Endothelial cell of umbilical vein (primary cell): Measurements from ENCODE around the gene DOCK4. TPM values are rescaled to one million over a fixed set of nuclear protein-coding genes. Genes with fewer than 3 reads are reported as not detected.

Experiments used
- BruUV-seq: library from RNA; stranded (reverse); fragments of 400-500 nt; replicated peaks from 2 replicates; lab custom pipeline; 2021; lab: Mats Ljungman, UMichigan
- CTCF ChIA-PET: fragments of 300-600, 350-600 bp; sonication (Branson Sonifier 250); formaldehyde crosslinking; loops from one replicate; lab custom pipeline; 2021; ENCODE audit warnings: antibody characterized with exemption, inconsistent platforms; lab: Charles Lee
- POLR2A ChIA-PET: fragments of 300-600, 350-600 bp; sonication (Branson Sonifier 250); formaldehyde crosslinking; loops from one replicate; lab custom pipeline; 2021; ENCODE audit warnings: antibody characterized with exemption, inconsistent platforms; lab: Charles Lee
- DNase-seq: peaks from one replicate; pipeline ENCODE4 v3.0.0-alpha.2; 2011; ENCODE audit warnings: low read depth, low spot score
- FAIRE-seq: peaks from 2 replicates; lab custom pipeline; 2011; peaks lifted over from hg19 to GRCh38; lab: Jason Lieb, UNC
- H2AFZ ChIP-seq: 2 replicates; pipeline ENCODE4 v1.6.0; 2012; ENCODE audit warnings: low read depth, low read length, control low read depth, inconsistent platforms
- H3K27ac ChIP-seq: 2 replicates; pipeline ENCODE4 v1.5.1; 2011; ENCODE audit warnings: low read depth, mild to moderate bottlenecking, control low read depth, low read length, moderate library complexity; ENCODE audit not compliant: insufficient read depth
- H3K27me3 ChIP-seq, 2 experiments: 2 replicates each; pipeline versions ENCODE4 v1.6.0 to v1.6.1; 2011; ENCODE audit warnings: low read length in 2 of 2, mixed read lengths in 1 of 2; ENCODE audit not compliant: control insufficient read depth in 2 of 2, insufficient read depth in 2 of 2
- H3K36me3 ChIP-seq, 2 experiments: 2 replicates in 1 of 2; 3 replicates in 1 of 2; pipeline ENCODE4 v1.5.1; 2011; ENCODE audit warnings: low read length in 2 of 2, mild to moderate bottlenecking in 1 of 2, moderate library complexity in 1 of 2; ENCODE audit not compliant: control insufficient read depth in 2 of 2, insufficient read depth in 2 of 2; ENCODE audit errors: extremely low read depth in 1 of 2
- H3K4me1 ChIP-seq: 3 replicates; pipeline ENCODE4 v1.5.1; 2011; ENCODE audit warnings: mild to moderate bottlenecking, low read length; ENCODE audit not compliant: control insufficient read depth, insufficient read depth; ENCODE audit errors: extremely low read depth
- H3K4me2 ChIP-seq: 2 replicates; pipeline ENCODE4 v1.6.1; 2011; ENCODE audit warnings: low read length, control low read depth, mixed read lengths; ENCODE audit not compliant: insufficient read depth
- H3K4me3 ChIP-seq, 3 experiments: fragments of 200-600 bp in 1 of 3; sonication (generic), shearing (Covaris generic) in 1 of 3; replicated peaks in 1 of 3; 2 replicates each; pipeline ENCODE4 v1.5.1; 2011 to 2016; ENCODE audit warnings: control low read depth in 3 of 3, low read length in 3 of 3, mild to moderate bottlenecking in 2 of 3, inconsistent platforms in 1 of 3, low read depth in 1 of 3, moderate library complexity in 1 of 3; ENCODE audit not compliant: insufficient read depth in 1 of 3
- H3K79me2 ChIP-seq: 2 replicates; pipeline ENCODE4 v1.6.0; 2012; ENCODE audit warnings: low read length, inconsistent platforms; ENCODE audit not compliant: control insufficient read depth, insufficient read depth
- H3K9ac ChIP-seq: replicated peaks from 2 replicates; pipeline ENCODE3; 2011; ENCODE audit warnings: low read length, control low read depth; ENCODE audit not compliant: insufficient read depth; ENCODE audit errors: extremely low read depth
- H3K9me1 ChIP-seq: replicated peaks from 3 replicates; pipeline ENCODE4 v1.6.0; 2011; ENCODE audit warnings: mild to moderate bottlenecking, low read length; ENCODE audit not compliant: control insufficient read depth, insufficient read depth; ENCODE audit errors: extremely low read depth
- H3K9me3 ChIP-seq: replicated peaks from 2 replicates; pipeline ENCODE4 v1.5.1; 2012; ENCODE audit warnings: low read length, inconsistent platforms; ENCODE audit not compliant: control insufficient read depth, insufficient read depth
- H4K20me1 ChIP-seq: replicated peaks from 2 replicates; pipeline ENCODE3; 2011; ENCODE audit warnings: mild to moderate bottlenecking, low read length; ENCODE audit not compliant: control insufficient read depth, insufficient read depth; ENCODE audit errors: extremely low read depth
- CTCF ChIP-seq, 2 donors: IDR thresholded peaks; 1 replicate in 1 of 2; 2 replicates in 1 of 2; pipeline ENCODE4 v1.5.1; 2011; ENCODE audit warnings: low read length in 2 of 2, mild to moderate bottlenecking in 2 of 2, moderate library complexity in 2 of 2, control low read depth in 1 of 2, inconsistent platforms in 1 of 2, low read depth in 1 of 2; ENCODE audit not compliant: insufficient read depth in 1 of 2; ENCODE audit errors: extremely low read depth in 1 of 2
- EZH2 ChIP-seq: IDR thresholded peaks from 2 replicates; pipeline ENCODE4 v1.6.1; 2012; ENCODE audit warnings: borderline replicate concordance, low read depth, mild to moderate bottlenecking, moderate library complexity, low read length, inconsistent platforms; ENCODE audit not compliant: severe bottlenecking
- FOS ChIP-seq: IDR thresholded peaks from 2 replicates; pipeline ENCODE4 v1.6.1; 2011; ENCODE audit warnings: mild to moderate bottlenecking, low read length, moderate library complexity, borderline replicate concordance; ENCODE audit not compliant: insufficient read depth
- GATA2 ChIP-seq: IDR thresholded peaks from 2 replicates; pipeline ENCODE4 v1.7.0; 2011; ENCODE audit warnings: low read depth, mild to moderate bottlenecking, moderate library complexity, mixed read lengths, low read length; ENCODE audit not compliant: insufficient read length, insufficient read depth
- JUN ChIP-seq: IDR thresholded peaks from 2 replicates; pipeline ENCODE4 v1.6.1; 2011; ENCODE audit warnings: borderline replicate concordance, low read depth; ENCODE audit not compliant: insufficient read length, insufficient read depth
- MAX ChIP-seq: IDR thresholded peaks from 2 replicates; pipeline ENCODE4 v1.6.1; 2011; ENCODE audit not compliant: insufficient read depth, insufficient read length
- MYC ChIP-seq: IDR thresholded peaks from one replicate; pipeline ENCODE4 v1.6.1; 2011; ENCODE audit warnings: mild to moderate bottlenecking, low read depth, low read length
- POLR2A ChIP-seq: IDR thresholded peaks from 2 replicates; pipeline ENCODE4 v1.6.1; 2012; ENCODE audit warnings: low read depth, mild to moderate bottlenecking, control low read depth, low read length
- POLR2AphosphoS5 ChIP-seq: IDR thresholded peaks from 2 replicates; pipeline ENCODE4 v1.6.1; 2012; ENCODE audit warnings: low read depth, mild to moderate bottlenecking, control low read depth, low read length, moderate library complexity; ENCODE audit not compliant: insufficient read depth
- dilution Hi-C: fragments of 300-500 bp; cut with MboI; formaldehyde crosslinking; loops from one replicate; pipeline ENCODE4 v1.15.0; 2019; ENCODE audit warnings: low sequenced_read_pairs; ENCODE audit not compliant: extremely low pct_ligation_motif_present
- intact Hi-C: fragments of 100-400 bp; cut with micrococcal nuclease; formaldehyde crosslinking; loops from one replicate; pipeline ENCODE4 v1.10.0; 2022
- polyA plus RNA-seq, 4 experiments: library from polyadenylated mRNA; depleted of rRNA in 3 of 4; stranded (reverse) in 3 of 4; unstranded in 1 of 4; fragments of >200 nt; gene quantifications; 2 replicates each; pipeline versions ENCODE4 v1.2.1 to v1.2.3, GENCODE V29; 2011 to 2012; ENCODE audit warnings: missing spikeins in 1 of 4
- total RNA-seq: library from RNA; stranded (reverse); gene quantifications from 2 replicates; pipeline ENCODE4 v1.2.3, GENCODE V29; 2021

Gene DOCK4
- total and polyA plus RNA-seq, 2 donors (not counting 3 experiments of a cell fraction or from before 2014, with no cell fraction given) = 47.4 to 164 TPM

- TF ChIP-seq JUN = no peak
- no peak for TF ChIP-seq CTCF (IDR thresholded peaks at IDR 0.05; ENCODE audit: extremely low read depth in 1 of 2, insufficient read depth in 1 of 2, low read depth in 1 of 2, low read length in 2 of 2)
- no peak for TF ChIP-seq EZH2
- TF ChIP-seq GATA2 = no peak
- TF ChIP-seq MYC = no peak
- TF ChIP-seq POLR2AphosphoS5 = no peak
- TF ChIP-seq MAX = no peak
- TF ChIP-seq POLR2A = no peak
- no peak for TF ChIP-seq FOS
- H3K27me3 ChIP-seq = no peaks in the 10 kb centered on the region
- no peak for DNase-seq
- no peak overlapping the region for H3K9ac ChIP-seq
- peaks cover 87% of the 10 kb centered on the region for H3K79me2 ChIP-seq
- H2AFZ ChIP-seq = no peak overlapping the region
- no TSS peak for BruUV-seq
- POLR2A ChIA-PET = no interaction called here
- no peak overlapping the region for H3K4me3 ChIP-seq
- peaks cover 0 to 3% of the 10 kb centered on the region in 2 experiments for H3K36me3 ChIP-seq
- no peak overlapping the region for H3K4me2 ChIP-seq
- no peaks in the 10 kb centered on the region for H3K4me1 ChIP-seq
- intact Hi-C loops = no loop called here
- CTCF ChIA-PET = no interaction called here
- dilution Hi-C loops = no loop called here
- H3K27ac ChIP-seq = no peak overlapping the region
- H3K9me3 ChIP-seq = no peaks in the 10 kb centered on the region
- no peaks in the 10 kb centered on the region for H3K9me1 ChIP-seq
- H4K20me1 ChIP-seq = peaks cover 15% of the 10 kb centered on the region
- FAIRE-seq = no peak
These were observed 83.4 kb downstream of the DOCK4 start for GRCh38 chr7:112122798-112123197.
